GM10266 (cell line): Measurements from ENCODE around the gene HPCA.
A peak's percentile ranks its signal among the peaks of the same experiment; 100 is the strongest.

Source experiments
- DNase-seq: peaks from one replicate; pipeline ENCODE4 v3.0.0; 2012; ENCODE audit errors: extremely low spot score
- CTCF ChIP-seq: IDR thresholded peaks from 2 replicates; pipeline ENCODE4 v1.5.1; 2012; ENCODE audit warnings: mild to moderate bottlenecking, low read depth; ENCODE audit not compliant: control insufficient read depth, insufficient read depth; ENCODE audit errors: missing control alignments

The HPCA gene

GRCh38 chr1:32867151-32867550 lies 19.1 kb upstream of the HPCA start:
- DNase-seq: no peak
- no peak for TF ChIP-seq CTCF

GRCh38 chr1:32867671-32868070 lies 18.6 kb upstream of the HPCA start:
- TF ChIP-seq CTCF: no peak
- DNase-seq: no peak

- no peak for DNase-seq
- no peak for TF ChIP-seq CTCF
These were observed 18.2 kb upstream of the HPCA start for GRCh38 chr1:32868085-32868484.

- TF ChIP-seq CTCF: no peak
- DNase-seq: peak; percentile 5
These were observed 17.4 kb upstream of the HPCA start for GRCh38 chr1:32868806-32869455.

DNA sequence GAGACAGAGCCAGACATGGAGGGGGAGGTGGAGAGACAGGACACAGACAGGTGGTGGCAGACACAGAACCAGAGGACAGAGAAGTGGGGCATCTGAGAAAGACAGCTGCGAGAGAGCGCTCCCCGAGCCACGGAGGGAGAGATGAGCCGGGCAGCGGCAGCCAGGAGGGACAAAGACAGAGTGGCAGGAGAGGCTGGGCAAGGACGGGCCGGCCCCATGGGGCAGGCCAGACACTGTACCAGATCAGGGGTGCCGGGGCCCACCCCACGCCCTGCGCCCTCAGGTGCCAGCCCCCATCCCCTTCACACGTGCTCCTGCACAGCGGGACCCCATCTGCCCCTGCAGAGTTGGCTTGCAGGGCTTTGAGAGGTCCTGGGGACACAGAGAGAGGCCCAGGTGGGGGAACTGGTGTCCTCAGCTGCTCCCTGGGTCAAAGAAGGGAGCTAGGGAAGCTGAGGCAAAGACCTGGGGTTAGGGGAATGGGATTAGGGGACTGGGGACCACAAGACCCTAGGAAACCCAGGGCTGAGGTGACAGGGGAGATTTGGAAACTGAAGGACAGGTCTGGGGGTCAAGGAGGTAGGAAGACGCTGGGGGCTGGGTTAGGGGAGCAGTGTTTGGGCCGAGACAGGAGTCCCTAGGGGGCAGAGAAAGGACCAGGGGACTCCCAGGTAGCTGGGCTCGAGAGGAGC lies 16.2 kb upstream of the HPCA start:
- DNase-seq: peak; percentile 12
- TF ChIP-seq CTCF: no peak

GRCh38 chr1:32870615-32871363 lies 15.5 kb upstream of the HPCA start, which contains the start of gene FNDC5:
Gene FNDC5 (minus strand): TSS chr1:32870912.
- peak; percentile 42 for DNase-seq
- TF ChIP-seq CTCF: no peak
